ENCODE results near the gene AP2A1.

- TF ChIP-seq CTCF (IDR thresholded peaks at IDR 0.05) (no peak), POLR2A (IDR thresholded peaks at IDR 0.05) (no peak)
Measured at GRCh38 chr19:49791776-49792445, 25.1 kb downstream of the AP2A1 start.

All from thyroid gland (tissue), 4 donors.